Dermis microvascular lymphatic vessel endothelial cell (primary cell): ENCODE results near the gene RANBP1. TPM values are rescaled to one million over a fixed set of nuclear protein-coding genes. Genes with fewer than 3 reads are reported as not detected.
"Not testable (repeated sequence)": the region's sequence is repeated elsewhere in the genome, so short reads cannot be mapped to it uniquely, and the experiment has no call there.

Source experiments
- DNase-seq, 2 donors: peaks; one replicate each; pipeline versions ENCODE4 v3.0.0 to v3.0.0-alpha.2; 2010; ENCODE audit warnings: low read depth in 2 of 2
- total RNA-seq: library from RNA; depleted of rRNA; stranded (reverse); fragments of >200 nt; gene quantifications from 2 replicates; pipeline ENCODE4 v1.2.1, GENCODE V29; 2014

The RANBP1 gene
- total RNA-seq, 1 donor from 2014 or later = 148 TPM

- no peak for DNase-seq
Measured at GRCh38 chr22:20149257-20150250, 33.6 kb downstream of the RANBP1 start.

GRCh38 chr22:20150381-20151275 lies 34.7 kb downstream of the RANBP1 start, which contains the start of gene CCDC188:
Gene CCDC188, minus strand, starts transcription at chr22:20151055. Its CDS starts 69 bp downstream, at chr22:20150986.
- no peak for DNase-seq

- DNase-seq = no peak
Measured at GRCh38 chr22:20151276-20151588, 35.3 kb downstream of the RANBP1 start.

- no peak for DNase-seq
Measured at GRCh38 chr22:20152464-20152890, 36.6 kb downstream of the RANBP1 start.

- no peak for DNase-seq
Measured at GRCh38 chr22:20153945-20154344, 38.0 kb downstream of the RANBP1 start.

GRCh38 chr22:20154602-20155187 lies 38.8 kb downstream of the RANBP1 start:
- DNase-seq = no peak

- DNase-seq = peak; percentile 74 to 76
Measured at GRCh38 chr22:20155330-20156041, 39.6 kb downstream of the RANBP1 start.

GRCh38 chr22:20156042-20156389 lies 40.1 kb downstream of the RANBP1 start:
- no peak for DNase-seq

- DNase-seq = peak; percentile 65 to 78
Measured at GRCh38 chr22:20156611-20157429, 40.9 kb downstream of the RANBP1 start.

GRCh38 chr22:20157430-20158183 lies 41.7 kb downstream of the RANBP1 start:
- DNase-seq = no peak

- no peak for DNase-seq
Measured at GRCh38 chr22:20158391-20159036, 42.6 kb downstream of the RANBP1 start.

GRCh38 chr22:20159076-20159475 lies 43.2 kb downstream of the RANBP1 start:
- DNase-seq = no peak

- DNase-seq = not testable (repeated sequence)
Measured at GRCh38 chr22:20159531-20159930, 43.6 kb downstream of the RANBP1 start.

- DNase-seq = no peak
Measured at GRCh38 chr22:20160041-20160440, 44.1 kb downstream of the RANBP1 start.

- no peak for DNase-seq
Measured at GRCh38 chr22:20164863-20165262, 49.0 kb downstream of the RANBP1 start.

- DNase-seq = no peak
Measured at GRCh38 chr22:20165421-20165820, 49.5 kb downstream of the RANBP1 start.

- no peak for DNase-seq
Measured at GRCh38 chr22:20165913-20166312, 50.0 kb downstream of the RANBP1 start.

GRCh38 chr22:20166703-20167102 lies 50.8 kb downstream of the RANBP1 start:
- no peak for DNase-seq
